HG02798 (cell line): ENCODE measurements around the gene KCTD6.

Source experiments
- ATAC-seq: cut with Tn5 transposase; IDR thresholded peaks from one replicate; pipeline ENCODE4 v1.9.1; 2021; ENCODE audit warnings: mild to moderate bottlenecking; ENCODE audit not compliant: unreplicated experiment, poor library complexity

The KCTD6 gene

DNA sequence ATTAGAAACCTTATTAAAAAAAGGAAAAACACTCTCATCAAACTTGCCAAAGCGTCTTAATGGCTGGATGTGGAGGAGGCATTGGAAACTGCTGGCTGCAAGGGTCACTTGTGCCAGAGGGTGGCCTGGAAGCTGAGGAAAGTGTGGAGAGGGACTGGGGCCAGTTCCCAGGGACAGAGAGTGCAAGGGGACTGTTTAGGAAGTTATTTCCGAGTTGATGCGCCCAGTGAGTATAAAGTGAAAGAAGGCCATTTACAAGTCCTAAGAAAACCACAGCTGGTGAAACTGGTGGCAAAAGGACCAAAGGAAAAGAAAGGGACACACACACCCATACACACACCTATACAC lies 7.2 kb upstream of the KCTD6 start:
- ATAC-seq: no peak

DNA sequence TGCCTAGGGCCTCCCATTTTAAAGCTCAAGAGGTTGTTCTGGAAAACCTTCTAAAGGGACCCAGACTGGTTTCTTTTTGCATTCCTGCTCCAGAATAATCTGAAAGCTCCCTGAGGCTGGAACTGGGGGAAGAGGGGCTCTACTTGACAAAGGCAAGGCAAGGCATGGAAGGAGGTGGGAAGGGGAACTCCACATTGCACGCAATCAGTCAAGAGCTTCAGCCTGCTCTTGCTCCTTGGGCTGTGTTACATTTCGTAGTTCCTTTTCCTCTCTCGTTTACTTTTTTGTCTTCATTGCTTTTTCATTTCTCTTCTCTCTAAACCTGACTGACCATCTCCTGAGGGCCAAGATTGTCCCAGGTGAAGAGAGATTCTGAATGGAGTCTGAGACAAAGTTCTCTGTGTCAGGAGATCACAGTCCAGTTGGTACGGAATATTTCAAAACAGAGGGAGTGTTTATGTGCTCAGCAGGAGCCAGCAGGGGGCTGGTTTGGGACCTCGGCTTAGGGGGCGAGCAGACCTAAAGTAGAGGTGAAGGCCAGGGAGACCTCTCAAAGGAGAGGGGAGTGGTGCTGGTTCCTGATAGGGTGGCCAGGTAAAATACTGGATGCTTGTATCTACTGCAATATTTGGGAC lies 6.0 kb upstream of the KCTD6 start:
- ATAC-seq: no peak

DNA sequence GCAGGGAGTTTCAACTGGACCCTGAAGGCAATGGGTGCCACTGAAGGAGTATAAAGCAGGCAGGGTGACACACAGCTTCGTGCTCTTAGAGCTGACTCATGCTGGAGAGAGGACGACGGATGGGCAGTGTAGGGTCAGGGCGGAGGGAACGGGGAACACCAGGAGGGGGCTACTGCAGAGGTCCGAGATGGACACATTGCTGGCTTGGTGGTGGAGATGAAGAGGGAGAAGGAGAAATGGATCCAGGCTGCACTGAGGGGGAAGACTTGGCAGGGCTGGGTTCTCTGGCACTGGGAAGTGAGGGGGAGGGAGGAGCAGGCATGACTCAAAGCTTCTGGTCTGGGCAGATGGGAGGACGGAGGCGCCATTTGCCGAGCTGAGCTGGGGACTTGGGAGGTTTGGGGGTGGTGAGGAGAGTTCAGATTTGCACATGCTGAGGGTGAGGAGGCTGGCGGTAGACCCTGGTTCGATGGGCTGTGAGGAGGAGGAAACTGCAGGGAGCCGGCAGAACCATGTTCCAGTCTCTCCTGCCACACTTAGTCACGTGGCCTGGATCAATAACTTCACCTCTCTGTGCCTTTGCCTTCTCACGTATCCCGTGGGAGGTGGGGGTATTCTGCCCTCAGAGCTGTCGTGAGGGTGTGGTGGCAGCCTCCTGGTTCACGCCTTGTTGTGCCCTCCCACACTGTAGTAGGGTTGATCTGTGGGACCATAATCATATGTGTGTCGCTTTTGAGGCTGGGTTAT lies 4.6 kb upstream of the KCTD6 start:
- no peak for ATAC-seq

DNA sequence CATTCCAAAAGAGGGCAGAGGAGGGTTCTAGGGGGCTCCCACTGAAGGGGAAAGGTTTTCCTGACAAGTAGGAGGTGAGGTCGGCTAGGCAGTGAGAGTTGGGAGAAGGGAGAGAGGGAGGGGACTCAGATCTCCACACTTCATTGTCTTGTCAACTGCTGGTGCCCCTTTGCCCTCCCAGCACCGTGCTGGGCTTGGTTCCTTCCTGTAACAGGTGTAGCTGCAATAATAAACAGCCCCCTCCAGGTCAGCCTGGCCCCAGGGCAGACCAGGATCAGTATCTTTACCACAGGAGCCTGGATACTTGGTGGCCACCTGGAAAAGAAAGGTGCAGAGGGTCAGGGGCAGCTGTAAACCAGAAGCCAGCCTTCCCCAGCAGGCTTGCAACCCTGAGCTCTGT lies 2.9 kb upstream of the KCTD6 start:
- ATAC-seq: no peak

DNA sequence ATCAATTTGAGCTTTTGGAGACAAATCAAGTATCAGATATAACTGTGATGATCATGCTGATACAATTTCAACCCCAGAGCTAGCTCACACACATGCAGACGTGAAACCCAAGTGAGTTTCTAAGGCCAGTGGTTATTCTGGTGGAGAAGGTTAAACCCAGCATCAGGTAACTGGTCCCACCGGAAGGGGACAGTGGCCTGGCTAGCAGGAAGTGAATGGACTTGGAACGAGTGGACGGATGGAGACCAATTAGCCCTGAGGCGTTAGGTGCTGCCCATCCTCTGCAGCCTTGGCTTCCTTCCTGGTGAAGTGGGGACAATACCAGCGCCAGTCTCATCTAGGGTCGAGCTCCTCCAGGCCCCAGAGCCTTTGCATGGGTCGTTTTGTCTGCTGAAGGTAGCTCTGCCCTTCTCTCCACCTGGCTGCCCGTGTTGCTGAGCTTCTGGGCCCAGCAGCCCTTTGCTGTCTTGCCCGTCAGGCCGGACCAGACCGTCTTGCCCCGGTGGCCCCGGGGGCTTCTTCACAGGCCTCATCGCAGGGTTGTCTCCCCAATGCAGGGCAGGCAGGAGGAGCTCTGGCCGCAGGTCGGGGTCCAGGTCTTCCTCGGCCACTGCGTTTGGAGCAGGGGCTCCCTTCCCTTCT lies 915 bp upstream of the KCTD6 start:
- ATAC-seq: no peak

DNA sequence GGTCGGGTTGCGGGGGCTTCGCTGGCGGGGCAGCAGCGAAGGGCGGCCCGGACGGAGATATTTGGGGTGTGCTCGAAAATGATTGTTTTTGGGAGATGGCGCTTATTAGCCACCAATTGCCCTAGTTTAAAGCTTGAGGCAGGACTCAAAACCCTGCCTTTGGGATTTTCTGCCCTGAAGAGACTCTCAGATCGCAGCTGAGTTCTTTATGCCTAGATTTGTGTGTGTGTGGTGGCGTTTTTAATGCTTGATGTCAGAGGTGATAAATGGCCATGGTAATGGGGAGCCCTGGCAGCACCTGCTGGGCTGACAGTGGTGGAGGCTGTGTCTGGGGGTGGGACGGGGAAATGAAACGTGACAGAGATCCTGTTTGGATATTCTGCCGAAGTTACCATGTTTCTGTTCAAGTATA lies 604 bp downstream of the KCTD6 start:
- no peak for ATAC-seq

DNA sequence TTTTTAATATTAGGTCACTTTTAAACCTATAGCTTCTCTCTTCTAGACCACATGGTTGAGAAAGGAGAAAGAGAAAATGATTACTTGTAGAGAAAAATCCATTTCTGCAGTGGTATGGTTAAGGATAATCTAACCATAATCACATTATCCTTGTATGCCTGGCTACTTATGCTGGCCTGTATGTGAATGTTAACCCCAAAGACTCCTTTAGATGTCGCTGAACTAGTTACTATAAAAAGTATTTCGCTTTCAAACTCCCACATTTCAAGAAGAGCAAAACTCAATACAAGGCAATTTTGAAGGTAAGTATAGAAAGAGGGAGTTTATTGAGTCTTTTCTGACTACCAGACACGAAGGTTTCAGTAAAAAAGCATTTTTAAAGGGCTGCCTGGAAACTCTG lies 2.2 kb downstream of the KCTD6 start:
- ATAC-seq: no peak

DNA sequence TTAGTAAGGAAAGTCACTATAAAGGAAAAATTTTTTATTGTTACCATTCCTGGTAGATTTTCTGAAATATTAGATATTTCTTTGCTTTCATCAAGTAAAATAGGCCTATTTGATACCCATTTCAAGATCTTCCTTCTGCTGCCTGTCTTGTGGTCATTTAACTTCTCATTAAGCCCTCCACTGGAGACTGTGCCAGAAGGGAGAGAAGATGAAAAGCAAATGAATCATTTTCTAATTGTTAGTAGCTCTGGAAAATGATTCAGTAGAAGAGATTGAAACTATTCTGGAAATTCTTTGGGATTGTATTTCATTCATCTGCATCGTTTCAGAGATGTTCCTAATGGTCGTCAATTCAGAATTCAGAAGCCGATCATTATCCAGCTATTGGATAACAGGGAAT lies 3.2 kb downstream of the KCTD6 start:
- no peak for ATAC-seq

DNA sequence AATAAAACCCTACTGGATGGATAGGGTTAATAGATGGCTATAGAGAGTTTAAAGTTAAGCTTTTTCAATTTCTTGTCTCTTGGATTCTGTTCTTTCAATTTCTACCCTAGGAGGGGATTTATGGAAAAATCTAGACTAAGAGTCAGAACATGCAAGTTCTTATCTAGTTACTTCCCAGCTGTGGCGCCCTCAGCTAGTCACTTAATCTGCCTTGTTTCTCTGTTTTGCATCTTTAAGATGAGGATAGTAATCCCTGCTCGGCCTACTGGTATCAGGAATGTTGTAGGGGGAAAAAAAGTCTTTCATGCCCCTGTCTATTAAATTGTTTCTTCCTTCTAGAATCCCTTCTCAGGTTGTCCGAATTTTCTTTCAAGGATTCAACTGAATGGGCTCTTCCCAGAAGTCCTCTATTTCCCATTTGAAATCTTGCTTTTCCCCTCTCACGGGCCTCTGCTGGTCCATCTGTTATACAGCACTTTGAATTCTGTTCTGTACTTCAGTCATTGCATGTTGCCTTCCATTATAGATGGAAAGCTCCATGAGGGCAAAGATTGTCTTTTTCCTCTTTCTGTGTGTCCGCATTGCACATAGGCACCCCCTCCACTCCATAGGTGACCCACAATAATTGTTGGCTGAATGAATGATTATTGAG lies 4.4 kb downstream of the KCTD6 start:
- ATAC-seq: no peak

DNA sequence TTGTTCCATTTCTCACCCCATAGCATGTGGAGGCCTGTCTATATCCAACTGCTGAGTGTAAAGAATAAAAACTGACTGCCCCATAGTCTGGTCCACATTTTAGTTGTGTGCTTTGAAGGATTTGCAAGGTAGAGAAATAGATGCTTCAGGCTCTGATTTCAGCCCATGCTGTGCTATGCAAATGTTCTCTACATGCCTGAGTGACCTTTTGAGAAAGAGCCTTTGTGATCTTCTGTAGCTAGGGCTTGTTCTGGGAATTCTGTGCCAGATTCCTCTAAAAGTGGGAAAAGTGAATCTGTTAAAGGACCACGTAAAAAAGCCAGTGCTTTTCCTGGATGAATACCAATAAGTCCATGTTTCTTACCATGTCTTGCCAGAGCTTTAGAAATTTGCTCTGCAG lies 5.2 kb downstream of the KCTD6 start:
- ATAC-seq: no peak

DNA sequence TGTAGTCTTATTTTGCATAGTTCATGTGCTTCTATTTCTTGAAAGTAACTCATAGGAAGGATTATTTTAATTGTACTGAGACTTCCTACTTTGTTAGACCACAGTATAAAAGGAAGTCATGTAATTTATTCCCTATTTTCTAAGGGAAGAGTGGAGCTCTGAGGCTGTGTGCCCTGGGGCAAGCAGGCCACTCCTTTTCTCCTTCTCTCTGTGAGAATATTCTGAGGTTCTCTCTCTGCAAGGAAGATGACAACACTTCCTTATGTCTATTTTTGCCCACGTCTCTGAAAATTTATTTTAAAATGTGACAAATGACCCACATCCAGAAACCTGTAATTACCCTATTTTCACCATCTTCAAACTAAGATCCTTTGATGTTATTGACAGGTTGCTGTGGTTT lies 11.0 kb downstream of the KCTD6 start:
- ATAC-seq: no peak

DNA sequence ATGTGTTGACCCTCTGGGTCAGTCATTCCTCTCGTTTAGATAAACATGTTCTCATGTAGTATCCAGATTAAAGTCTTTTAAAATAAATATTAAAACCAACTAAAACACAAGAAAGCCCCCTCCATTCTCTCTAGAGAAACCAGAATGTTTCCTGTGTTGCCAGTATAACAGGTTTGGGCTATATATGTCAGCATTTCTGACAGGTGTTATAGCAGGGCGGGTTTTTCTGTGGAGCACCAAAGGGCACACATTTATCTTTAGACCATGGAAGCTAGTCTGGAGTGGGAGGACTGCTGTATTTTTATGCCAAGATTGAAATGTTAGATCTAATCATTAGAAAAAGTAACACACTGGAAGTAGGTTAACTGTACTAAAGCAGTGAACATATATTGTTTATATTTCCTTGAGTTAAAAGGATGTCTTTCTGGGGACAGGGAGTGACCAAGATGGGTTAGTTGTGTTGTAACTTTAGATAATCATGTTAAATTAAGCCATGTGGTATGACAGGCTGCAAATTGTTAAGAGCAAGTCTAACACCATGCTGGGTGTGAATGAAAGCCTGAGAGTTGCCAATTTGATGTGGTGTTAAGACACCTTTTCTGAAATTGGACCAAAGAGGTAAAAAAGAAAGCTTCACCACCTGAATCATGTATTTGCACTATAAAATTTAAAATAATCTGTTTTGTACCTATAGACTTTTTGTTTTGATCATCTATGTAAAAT lies 15.6 kb downstream of the KCTD6 start:
- no peak for ATAC-seq

DNA sequence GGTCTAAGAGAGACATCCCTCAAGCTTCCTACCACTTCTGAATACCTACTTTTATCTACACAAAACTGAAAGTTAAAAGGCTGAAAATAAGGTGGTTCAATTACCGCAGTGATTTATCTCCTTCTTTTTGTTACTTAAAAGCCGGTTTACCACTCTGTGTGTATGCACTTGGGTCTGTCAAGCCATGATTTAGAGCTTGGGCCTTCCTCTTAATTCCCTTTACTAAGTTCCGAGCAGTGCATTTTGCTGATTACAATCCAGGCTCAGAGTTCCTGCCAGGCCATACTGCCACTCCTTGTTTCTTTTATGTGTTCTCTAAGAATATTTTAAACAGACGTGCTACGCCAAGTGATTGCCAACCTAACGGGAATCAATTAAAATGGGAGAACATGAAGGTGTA lies 16.5 kb downstream of the KCTD6 start:
- ATAC-seq: no peak

DNA sequence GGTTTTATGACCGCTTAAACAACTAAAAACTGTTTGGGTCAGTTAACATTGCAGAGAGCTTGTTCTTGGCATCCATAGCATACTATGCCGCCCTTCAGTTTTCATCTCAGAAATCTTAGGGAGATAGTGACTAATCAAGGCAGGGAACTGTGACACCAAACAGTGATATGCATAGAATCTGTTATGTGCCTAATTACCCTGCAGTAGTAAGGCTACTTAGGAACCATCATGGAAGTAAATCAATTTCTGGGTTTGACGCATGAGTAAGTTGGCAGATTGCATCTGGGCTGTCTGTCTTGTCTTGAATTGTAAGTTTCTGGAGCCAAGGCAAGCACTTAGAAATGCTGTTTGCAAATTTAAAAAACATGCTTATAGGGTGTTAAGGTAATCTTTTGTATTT lies 22.5 kb downstream of the KCTD6 start:
- ATAC-seq: no peak

DNA sequence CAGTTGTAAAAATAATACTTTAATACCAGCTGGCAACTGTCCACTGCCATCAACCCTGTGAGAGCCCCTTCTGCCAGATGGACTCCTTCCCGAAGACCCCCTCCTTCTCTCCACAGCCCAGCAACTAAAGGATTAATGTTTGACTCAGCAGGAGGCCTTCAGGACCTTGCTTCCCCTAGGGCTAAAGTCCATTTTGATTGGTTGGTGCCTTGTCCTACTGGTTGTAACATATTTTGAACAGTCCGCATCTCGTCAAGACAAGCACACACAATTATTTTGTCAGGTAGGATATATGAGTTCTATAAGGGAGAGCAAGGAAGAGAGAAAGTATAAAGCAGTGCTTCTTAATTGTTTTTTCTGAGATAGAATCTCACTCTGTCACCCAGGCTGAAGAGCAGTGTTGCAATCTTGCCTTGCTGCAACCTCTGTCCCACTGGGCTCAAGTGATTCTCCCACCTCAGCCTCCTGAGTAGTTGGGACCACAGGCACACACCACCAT lies 26.4 kb downstream of the KCTD6 start:
- ATAC-seq: no peak

DNA sequence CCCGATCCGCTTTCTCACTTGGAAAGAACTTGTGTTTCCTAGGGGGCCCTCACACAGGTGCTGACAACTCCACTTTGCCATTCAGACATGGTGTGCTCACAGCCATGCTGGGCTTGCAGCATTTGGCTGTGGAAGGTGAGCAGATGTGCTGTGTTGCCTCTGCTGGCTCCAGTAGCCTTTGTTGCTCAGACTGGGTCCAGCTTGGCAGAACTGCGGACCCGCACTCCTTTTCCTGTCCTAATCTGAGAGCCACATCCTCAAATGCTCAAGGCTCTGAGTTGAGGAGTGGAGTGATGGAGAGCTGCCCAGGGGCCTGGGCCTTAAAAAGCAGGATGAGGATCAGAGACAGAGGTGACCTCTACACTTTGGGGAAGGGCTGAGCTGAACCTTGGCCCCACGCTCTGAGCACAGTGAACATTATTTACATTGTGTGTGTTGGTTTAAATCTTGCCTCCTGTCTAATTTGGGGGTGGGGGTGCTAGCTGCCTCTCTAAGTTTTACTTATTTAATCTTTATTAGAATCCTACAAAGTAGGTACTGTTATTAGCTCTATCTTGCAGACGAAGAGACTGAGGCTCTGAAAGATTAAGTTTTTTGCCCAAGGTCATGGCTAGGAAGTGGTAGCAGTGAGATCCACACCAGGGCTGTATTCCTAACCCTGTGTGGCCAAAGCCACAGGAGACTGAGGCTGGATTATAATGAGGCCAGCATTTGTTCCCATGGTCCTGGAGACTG lies 27.9 kb downstream of the KCTD6 start:
- ATAC-seq: no peak

DNA sequence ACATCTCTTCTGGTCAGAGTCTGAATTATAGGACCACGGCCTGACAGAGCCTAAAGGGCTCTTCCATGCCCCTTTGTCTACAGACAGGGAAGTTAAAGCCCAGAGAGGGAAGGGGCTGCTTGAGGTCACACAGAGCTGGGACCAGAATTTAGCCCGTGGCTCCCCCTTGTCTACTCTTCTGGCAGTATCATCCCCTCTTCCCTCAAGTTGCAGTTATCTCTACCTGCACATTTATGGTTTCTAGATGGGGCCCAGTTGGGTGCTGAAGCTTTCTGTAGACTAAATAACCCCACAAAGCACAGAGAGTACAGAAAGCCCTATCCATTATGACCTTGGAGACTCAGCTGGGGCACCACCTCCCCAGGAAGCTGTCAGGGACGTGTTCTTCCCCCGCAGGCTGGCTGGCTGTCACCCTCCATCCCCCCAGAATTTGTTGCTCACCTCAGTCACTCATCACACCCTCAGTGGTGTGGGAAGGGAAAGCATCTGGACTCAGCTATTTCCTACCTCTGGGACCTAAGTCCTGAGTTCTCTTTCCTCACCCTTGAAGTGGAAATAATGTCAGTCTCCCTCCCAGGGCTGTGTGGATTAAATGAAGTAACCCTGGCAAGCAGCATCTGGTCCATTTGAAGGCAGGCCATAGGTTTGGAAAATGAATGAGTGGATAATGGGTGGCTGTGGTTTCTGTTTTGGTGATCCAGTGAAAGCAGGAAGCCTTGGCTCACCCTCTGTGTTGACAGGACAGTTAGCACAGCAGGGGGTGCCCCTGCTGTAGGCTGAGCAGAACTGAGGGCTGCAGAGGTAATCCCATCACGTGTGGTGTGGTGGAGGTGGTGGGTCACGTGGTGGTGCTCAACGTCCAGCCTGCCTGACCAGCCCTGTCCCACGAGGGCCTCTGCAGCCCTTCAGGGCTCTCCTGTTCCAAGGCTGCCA lies 28.8 kb downstream of the KCTD6 start:
- no peak for ATAC-seq

DNA sequence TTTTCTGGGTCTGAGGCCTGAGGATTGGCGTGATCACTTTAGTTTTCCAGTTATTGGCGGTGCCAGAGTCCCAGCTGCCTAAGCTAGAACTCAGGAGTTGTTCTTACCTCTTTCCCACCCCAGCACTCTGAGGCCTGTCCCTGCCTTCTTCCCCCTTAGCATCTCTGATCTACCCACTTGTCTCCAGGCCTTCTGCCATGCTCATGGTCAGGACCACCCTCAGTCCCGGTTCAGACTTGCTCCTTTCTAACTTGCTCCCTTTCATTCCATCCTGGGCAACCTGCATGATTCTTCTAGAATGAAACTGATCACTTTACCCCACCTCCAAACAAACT lies 29.4 kb downstream of the KCTD6 start:
- no peak for ATAC-seq
